Muscle layer of duodenum (tissue), 2 donors: ENCODE measurements around the gene CHSY3.
A peak's percentile ranks its signal among the peaks of the same experiment; 100 is the strongest.

Source experiments
- H3K27ac ChIP-seq: one replicate; pipeline ENCODE4 v1.7.0; 2013; ENCODE audit warnings: mild to moderate bottlenecking, low read length
- H3K27me3 ChIP-seq: one replicate; pipeline ENCODE4 v1.7.0; 2013; ENCODE audit warnings: low read depth, mild to moderate bottlenecking, control low read depth, low read length
- H3K36me3 ChIP-seq, 2 donors: one replicate each; pipeline ENCODE4 v1.7.0; 2013; ENCODE audit warnings: low read length in 2 of 2, control low read depth in 1 of 2, mild to moderate bottlenecking in 1 of 2; ENCODE audit not compliant: insufficient read depth in 2 of 2, control insufficient read depth in 1 of 2
- H3K4me1 ChIP-seq, 2 donors: one replicate each; pipeline ENCODE4 v1.7.0; 2013; ENCODE audit warnings: low read length in 2 of 2, mild to moderate bottlenecking in 2 of 2, control low read depth in 1 of 2, moderate library complexity in 1 of 2; ENCODE audit not compliant: insufficient read depth in 2 of 2, control insufficient read depth in 1 of 2
- H3K4me3 ChIP-seq, 2 donors: one replicate each; pipeline ENCODE4 v1.7.0; 2013; ENCODE audit warnings: low read length in 2 of 2, low read depth in 1 of 2, mild to moderate bottlenecking in 1 of 2
- H3K9me3 ChIP-seq, 2 donors: one replicate each; pipeline ENCODE4 v1.7.0; 2013; ENCODE audit warnings: low read length in 2 of 2, control low read depth in 1 of 2, mild to moderate bottlenecking in 1 of 2; ENCODE audit not compliant: control insufficient read depth in 1 of 2
- donor health status: healthy.

Gene CHSY3

GRCh38 chr5:129904102-129904666 lies at the start of gene CHSY3:
Gene CHSY3 (plus strand): TSS chr5:129904465.
- Histone ChIP-seq H3K36me3 (no peaks in the 10 kb centered on the region), H3K4me3 (peak within 1 kb of the TSS; percentile 60 to 90), H3K9me3 (no peaks in the 10 kb centered on the region), H3K27me3 (no peaks in the 10 kb centered on the region), H3K4me1 (no peaks in the 10 kb centered on the region), H3K27ac (peak within 1 kb of the TSS; percentile 72)

- no peak overlapping the region for H3K27ac ChIP-seq
- no peaks in the 10 kb centered on the region for H3K27me3 ChIP-seq
Observed at GRCh38 chr5:129856325-129856724, 47.9 kb upstream of the CHSY3 start.

GRCh38 chr5:129857116-129857515 lies 47.1 kb upstream of the CHSY3 start:
- Histone ChIP-seq H3K9me3 (no peaks in the 10 kb centered on the region), H3K4me1 (no peaks in the 10 kb centered on the region), H3K36me3 (no peaks in the 10 kb centered on the region), H3K27me3 (no peaks in the 10 kb centered on the region), H3K4me3 (no peak overlapping the region), H3K27ac (no peak overlapping the region)

More at GRCh38 chr5:129856325-129856724, 47.9 kb upstream of the CHSY3 start:
- no peaks in the 10 kb centered on the region for H3K4me1 ChIP-seq
- no peaks in the 10 kb centered on the region for H3K36me3 ChIP-seq
- no peaks in the 10 kb centered on the region for H3K9me3 ChIP-seq
- H3K4me3 ChIP-seq, result no peak overlapping the region

- no peaks in the 10 kb centered on the region for H3K27me3 ChIP-seq
- no peak overlapping the region for H3K27ac ChIP-seq
- no peaks in the 10 kb centered on the region for H3K36me3 ChIP-seq
- H3K4me1 ChIP-seq, result no peaks in the 10 kb centered on the region
- no peaks in the 10 kb centered on the region for H3K9me3 ChIP-seq
- no peak overlapping the region for H3K4me3 ChIP-seq
Observed at GRCh38 chr5:129858131-129858675, 46.1 kb upstream of the CHSY3 start.

- Histone ChIP-seq H3K36me3 (no peaks in the 10 kb centered on the region), H3K4me1 (no peaks in the 10 kb centered on the region), H3K9me3 (no peaks in the 10 kb centered on the region), H3K27me3 (no peaks in the 10 kb centered on the region), H3K4me3 (no peak overlapping the region), H3K27ac (no peak overlapping the region)
Observed at GRCh38 chr5:129884322-129884721, 19.9 kb upstream of the CHSY3 start.

- H3K27ac ChIP-seq, result no peak overlapping the region
- no peaks in the 10 kb centered on the region for H3K4me1 ChIP-seq
- no peaks in the 10 kb centered on the region for H3K9me3 ChIP-seq
- no peak overlapping the region for H3K4me3 ChIP-seq
- no peaks in the 10 kb centered on the region for H3K27me3 ChIP-seq
- H3K36me3 ChIP-seq, result no peaks in the 10 kb centered on the region
Observed at GRCh38 chr5:129899454-129899853, 4.8 kb upstream of the CHSY3 start.

- no peaks in the 10 kb centered on the region for H3K36me3 ChIP-seq
- no peak overlapping the region for H3K4me3 ChIP-seq
- H3K9me3 ChIP-seq, result no peaks in the 10 kb centered on the region
- no peak overlapping the region for H3K27ac ChIP-seq
- H3K27me3 ChIP-seq, result no peaks in the 10 kb centered on the region
- no peaks in the 10 kb centered on the region for H3K4me1 ChIP-seq
Observed at GRCh38 chr5:129902816-129903215, 1.4 kb upstream of the CHSY3 start.

GRCh38 chr5:129903466-129904101 lies 681 bp upstream of the CHSY3 start:
- Histone ChIP-seq H3K36me3 (no peaks in the 10 kb centered on the region), H3K27ac (peak overlapping the region; percentile 72), H3K4me3 (peak overlapping the region; percentile 60 to 90), H3K9me3 (no peaks in the 10 kb centered on the region), H3K27me3 (no peaks in the 10 kb centered on the region), H3K4me1 (no peaks in the 10 kb centered on the region)

- H3K4me1 ChIP-seq, result no peaks in the 10 kb centered on the region
- no peaks in the 10 kb centered on the region for H3K27me3 ChIP-seq
- no peak overlapping the region for H3K27ac ChIP-seq
- no peaks in the 10 kb centered on the region for H3K9me3 ChIP-seq
- H3K36me3 ChIP-seq, result no peaks in the 10 kb centered on the region
- peak overlapping the region in 1 of 2 donors; percentile 90 for H3K4me3 ChIP-seq
Observed at GRCh38 chr5:129904667-129905472, 605 bp downstream of the CHSY3 start.

- H3K4me3 ChIP-seq, result peak overlapping the region; percentile 72 to 90
- H3K27me3 ChIP-seq, result no peaks in the 10 kb centered on the region
- no peaks in the 10 kb centered on the region for H3K36me3 ChIP-seq
- no peaks in the 10 kb centered on the region for H3K9me3 ChIP-seq
- H3K4me1 ChIP-seq, result no peaks in the 10 kb centered on the region
- no peak overlapping the region for H3K27ac ChIP-seq
Observed at GRCh38 chr5:129905473-129906176, 1.4 kb downstream of the CHSY3 start.
